Suppressor macrophage treated with lipopolysaccharide for 1 hour (primary cell): ENCODE results near the gene BICRA.
"Not testable (repeated sequence)": the region's sequence is repeated elsewhere in the genome, so short reads cannot be mapped to it uniquely, and the experiment has no call there.

ENCODE experiments used
- DNase-seq, 3 donors: peaks; one replicate each; pipeline ENCODE4 v3.0.0-alpha.2; 2020 to 2022

The BICRA gene

DNA sequence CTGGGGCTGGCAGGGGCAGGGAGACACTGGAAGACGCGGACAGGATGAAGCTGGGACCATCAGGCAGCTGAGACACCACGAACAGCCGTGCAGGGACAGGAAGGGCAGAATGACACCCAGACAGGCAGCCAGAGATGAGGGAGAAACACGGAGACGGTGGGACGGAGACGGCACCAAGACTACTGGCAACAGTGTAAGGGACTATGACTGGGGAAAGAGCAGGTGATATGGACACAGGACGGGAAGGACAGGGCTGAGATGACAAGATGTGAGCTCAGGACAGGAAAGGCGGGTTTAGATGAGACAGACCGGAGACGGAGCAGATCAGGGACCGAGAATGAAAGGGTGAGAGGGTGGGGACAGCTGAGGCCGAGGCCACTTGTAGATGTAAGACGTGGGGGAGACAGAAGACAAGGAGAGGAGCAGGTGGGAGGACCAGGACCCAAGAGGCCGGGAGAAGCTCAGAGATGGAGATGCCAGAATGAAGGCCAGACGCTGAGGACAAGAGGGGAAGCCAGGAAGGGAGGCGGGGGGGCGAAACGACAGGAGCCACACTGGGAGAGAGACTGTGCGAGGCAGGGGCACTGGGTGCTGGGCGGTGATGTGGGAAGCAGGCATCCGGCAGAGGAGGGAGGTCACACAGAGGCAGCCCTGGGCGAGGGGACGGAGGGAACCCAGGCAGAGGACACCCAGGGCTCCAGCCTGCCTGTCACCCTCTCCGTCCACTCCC, 86.8 kb downstream of the BICRA start:
- DNase-seq = no peak

DNA sequence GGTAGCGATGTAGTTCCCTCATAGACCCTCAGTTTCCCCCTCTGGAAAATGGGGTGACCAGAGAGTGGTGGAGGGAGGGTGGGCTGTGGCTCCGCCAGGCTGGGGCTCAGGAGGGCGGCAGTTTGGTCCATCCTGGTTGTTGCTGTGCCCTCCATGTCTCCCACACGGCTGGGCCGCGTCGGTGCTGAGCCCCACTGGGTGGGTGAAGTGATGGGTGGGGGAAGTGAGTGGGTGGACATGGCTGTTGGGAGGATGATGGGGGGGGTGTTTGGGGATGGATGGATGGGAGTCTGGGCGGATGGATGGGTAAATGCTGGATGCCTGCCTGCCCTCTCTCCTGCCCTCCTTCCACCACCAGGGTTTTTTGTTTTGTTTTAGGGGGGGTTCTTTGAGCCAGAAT, 87.7 kb downstream of the BICRA start:
- no peak for DNase-seq

DNA sequence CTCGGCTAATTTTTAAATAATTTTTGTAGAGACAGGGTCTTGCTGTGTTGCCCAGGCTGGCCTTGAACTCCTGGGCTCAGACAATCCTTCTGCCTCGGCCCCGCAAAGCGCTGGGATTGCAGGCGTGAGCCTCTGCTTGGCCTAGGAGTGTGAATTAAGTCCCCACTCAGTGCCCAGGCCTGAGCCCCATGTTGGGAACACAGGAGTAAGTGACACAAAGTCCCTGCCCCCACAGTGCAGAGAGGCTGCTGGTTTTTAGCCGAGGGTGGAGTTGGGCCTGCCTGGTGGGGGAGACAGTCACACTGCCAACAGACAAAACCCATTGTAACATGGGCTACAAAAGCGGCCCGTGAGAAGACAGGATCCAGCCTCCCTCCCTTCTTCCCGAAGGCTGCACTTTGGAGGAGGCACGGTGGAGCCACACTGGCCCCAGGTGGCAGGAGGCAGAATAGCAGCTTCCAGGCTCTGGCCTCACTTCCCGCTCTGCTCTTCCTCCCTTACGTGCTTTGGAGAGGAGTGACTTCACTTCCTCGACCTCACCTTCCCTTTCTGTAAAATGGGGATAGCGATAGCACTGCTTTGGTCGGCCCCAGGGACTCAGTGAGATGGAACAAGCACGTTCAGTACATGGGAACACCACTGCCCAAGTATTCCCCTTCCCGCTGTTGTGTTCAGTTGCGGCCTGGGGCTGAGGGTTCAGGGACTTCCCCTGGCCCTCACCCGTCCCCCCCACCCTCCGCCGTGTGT, 89.1 kb downstream of the BICRA start:
- peak; percentile 76 to 85 (median 85) for DNase-seq

DNA sequence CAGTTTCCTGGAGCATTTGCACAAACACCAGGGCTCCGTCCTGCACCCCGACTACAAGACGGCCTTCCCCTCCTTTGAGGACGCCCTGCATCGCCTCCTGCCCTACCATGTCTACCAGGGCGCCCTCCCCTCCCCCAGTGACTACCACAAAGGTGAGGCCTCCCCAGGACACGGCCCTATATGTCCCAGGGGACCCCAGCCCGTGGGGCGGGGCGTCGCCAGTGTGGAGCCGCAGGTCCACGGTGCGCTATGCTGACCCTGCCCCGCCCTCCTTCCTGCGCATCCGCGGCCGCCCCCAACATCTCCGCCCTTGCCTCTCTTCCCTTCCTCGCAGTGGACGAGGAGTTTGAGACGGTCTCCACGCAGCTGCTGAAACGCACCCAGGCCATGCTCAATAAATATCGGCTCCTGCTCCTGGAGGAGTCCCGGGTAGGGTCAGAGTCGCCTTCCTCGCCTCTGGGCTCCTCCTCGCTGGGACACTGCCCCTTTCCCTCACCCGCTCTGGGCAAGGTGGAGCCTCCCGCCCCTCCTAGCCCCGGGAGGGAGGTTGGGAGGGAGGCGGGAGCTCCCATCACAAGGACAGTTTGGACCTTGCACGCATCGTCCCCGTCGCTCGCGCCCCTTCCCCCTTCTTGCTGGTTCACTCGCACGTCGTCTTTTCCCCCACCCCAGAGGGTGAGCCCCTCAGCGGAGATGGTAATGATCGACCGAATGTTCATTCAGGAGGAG, 89.9 kb downstream of the BICRA start:
- DNase-seq = no peak

DNA sequence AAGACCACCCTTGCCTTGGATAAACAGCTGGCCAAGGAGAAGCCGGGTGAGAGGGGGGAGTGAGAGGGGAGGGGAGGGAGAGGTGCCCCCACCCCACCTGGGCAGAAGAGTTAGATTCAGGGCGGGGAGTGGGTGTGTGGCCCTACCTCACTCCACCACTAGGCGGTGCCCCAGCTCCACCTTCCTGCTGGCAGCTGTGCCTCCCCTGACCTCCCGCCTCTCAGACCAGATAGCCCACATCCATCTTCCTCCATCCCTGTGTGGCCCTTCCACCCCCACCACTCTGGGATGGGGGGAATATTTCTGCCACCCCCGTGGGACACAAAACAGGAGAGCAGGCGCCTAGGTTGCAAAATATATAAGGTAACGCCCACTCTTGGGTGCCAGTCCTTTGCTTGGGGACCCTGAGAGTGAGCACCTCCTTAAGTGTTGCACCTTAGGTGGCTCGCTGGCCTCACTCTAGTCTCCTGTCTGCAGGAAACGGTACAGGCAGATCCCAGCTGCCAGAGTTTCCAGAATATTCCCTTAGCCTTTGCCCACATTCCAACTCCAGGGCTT, 90.5 kb downstream of the BICRA start:
- DNase-seq = peak; percentile 58 to 76 (median 60)

DNA sequence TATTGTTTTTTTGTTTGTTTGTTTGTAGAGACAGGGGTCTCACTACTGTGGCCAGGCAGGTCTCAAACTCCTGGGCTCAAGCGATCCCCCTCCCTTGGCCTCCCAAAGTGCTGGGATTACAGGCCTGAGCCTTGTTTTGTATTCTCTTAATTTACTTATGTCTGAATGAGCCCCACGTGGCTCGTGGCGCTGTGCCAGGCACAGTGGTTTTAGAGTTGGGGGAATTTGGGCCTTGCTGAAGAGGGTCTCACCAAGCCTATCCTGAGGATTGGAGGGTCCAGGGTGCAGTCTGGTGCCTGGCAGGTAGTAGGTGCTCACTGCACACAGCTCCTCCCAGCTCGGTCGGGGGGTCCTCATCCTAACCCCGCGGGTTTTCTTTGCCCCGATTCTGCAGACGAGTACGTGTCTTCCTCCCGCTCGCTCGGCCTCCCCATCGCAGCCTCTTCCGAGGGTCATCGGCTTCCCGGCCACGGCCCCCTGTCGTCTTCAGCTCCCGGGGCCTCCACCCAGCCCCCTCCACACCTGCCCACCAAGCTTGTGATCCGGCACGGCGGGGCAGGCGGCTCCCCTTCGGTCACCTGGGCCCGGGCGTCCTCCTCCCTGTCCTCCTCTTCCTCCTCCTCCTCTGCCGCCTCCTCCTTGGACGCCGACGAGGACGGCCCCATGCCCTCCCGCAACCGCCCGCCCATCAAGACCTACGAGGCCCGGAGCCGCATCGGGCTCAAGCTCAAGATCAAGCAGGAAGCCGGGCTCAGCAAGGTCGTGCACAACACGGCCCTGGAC, 92.2 kb downstream of the BICRA start:
- no peak for DNase-seq

DNA sequence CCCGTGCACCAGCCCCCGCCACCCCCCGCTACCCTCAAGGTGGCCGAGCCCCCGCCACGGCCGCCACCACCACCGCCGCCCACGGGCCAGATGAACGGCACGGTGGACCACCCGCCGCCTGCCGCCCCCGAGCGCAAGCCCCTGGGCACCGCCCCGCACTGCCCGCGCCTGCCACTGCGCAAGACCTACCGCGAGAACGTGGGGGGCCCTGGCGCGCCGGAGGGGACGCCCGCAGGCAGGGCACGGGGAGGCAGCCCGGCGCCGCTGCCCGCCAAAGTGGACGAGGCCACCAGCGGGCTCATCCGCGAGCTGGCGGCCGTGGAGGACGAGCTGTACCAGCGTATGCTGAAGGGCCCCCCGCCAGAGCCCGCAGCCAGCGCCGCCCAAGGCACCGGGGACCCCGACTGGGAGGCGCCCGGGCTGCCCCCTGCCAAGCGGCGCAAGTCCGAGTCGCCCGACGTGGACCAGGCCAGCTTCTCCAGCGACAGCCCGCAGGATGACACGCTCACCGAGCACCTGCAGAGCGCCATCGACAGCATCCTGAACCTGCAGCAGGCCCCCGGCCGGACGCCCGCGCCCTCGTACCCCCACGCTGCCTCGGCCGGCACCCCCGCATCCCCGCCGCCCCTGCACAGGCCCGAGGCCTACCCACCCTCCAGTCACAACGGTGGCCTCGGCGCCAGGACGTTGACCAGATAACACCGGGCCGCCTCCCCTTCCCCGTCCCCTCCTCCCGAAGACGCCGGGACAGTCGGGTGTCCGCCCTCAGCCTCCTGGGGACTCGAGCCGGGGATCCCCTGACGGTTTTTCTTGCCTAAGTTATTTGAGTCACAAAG, 93.0 kb downstream of the BICRA start:
- DNase-seq = peak in 2 of 3 donors; percentile 16 to 33

DNA sequence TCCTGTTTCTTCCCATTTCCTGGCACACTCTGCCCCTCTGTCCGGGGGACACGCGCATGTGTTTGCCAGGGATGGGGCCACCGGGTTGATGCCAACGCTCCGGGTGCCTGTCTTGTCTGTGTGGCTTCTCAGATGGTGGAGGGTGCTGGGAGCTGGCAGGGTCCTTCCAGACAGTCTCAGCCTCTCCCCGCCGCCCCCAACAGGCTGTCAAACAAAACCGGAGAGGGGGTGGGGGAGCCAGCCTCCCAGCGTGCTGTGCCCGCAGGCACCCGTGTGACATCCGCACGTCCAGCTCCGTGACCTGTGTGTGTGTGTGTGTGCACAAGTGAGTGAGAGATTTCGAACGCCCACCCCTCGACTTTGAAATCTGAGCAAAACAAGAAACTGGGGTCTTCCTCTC, 93.7 kb downstream of the BICRA start:
- DNase-seq = no peak

DNA sequence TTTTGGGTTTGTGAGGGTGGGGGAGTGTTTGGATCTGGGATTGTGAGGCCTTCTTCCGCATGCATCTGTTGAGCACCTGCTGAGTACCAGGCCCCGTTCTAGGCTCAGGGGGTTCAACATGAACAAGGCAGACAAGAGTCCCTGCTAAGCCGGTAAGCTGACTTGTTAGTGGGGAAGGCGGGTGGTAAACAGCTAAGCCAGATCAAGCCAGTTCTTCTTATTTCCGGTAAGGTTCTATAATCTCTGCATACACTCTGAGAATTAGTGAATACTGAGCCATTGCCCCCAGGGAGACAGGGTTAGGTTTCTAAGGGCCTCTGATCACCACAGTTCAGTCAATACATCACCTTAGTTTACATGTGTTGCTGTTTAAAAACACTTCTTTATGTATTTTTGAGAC, 94.4 kb downstream of the BICRA start:
- DNase-seq = no peak

DNA sequence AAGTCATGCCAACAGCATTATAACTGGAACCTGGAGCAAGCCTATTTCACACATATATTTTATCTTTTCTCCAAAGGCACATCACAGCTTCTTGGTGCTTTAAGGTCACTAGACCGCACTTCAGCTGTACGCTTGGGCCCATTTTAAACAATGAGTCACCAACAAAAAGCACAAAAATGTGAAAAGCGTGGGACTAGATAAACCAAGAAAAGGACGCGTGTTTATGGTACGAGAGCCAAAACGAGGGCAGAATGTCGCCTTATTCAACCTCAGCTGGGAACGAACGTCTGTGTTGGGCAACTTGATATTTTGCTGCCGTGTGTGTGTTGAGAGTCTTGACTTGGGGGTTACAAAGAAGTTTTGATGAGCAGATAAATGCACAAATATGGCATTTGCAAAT, 95.1 kb downstream of the BICRA start:
- no peak for DNase-seq

DNA sequence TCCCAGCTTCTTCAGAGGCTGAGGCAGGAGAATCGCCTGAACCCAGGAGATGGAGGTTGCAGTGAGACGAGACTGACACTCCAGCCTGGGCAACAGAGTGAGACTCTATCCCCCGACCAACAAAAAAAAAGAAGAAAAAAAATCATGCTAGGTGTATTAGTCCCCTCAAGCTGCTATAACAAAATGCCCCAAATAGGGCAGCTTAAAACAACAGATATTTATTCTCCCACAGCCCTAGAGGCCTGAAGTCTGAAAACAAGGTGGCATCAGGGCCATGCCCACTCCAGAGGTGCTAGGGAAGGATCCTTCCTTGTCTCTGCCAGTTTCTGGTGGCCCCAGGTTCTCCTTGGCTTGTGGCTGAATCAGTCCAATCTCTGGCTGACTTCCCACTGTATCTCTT, 95.7 kb downstream of the BICRA start:
- no peak for DNase-seq

DNA sequence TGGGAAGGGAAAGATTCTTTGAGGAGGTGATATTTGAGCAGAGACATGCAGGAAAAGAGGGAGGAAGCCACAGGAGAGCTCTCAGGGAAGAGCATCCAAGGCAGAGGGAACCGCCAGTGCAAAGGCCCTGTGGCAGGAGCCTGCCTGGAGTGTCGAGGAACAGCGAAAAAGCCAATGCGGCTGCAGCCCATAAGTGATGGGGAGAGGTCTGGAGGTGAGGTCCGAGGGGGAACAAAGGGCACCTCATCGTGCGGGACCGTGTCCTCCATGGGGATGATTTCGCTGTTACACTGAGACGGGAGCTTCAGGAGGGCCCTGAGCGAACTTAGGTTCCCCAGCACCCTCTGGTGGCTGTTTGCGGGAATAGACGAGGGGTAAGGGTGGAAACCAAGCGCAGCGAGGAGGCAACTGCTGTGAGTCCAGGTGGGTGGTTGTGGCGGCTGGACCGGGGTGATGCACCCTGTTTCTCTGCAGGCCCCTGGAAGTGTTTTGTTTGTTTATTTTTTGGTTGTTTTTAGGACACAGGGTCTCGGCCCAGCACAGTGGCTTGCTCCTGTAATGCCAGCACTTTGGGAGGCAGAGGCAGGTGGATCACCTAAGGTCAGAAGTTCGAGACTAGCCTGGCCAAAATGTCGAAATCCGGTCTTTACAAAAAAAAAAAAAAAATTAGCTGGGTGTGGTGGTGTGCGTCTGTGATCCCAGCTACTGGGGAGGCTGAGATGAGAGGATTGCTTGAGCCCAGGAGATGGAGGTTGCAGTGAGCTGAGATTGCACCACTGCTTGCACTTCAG, 98.4 kb downstream of the BICRA start:
- peak; percentile 77 to 87 (median 86) for DNase-seq

DNA sequence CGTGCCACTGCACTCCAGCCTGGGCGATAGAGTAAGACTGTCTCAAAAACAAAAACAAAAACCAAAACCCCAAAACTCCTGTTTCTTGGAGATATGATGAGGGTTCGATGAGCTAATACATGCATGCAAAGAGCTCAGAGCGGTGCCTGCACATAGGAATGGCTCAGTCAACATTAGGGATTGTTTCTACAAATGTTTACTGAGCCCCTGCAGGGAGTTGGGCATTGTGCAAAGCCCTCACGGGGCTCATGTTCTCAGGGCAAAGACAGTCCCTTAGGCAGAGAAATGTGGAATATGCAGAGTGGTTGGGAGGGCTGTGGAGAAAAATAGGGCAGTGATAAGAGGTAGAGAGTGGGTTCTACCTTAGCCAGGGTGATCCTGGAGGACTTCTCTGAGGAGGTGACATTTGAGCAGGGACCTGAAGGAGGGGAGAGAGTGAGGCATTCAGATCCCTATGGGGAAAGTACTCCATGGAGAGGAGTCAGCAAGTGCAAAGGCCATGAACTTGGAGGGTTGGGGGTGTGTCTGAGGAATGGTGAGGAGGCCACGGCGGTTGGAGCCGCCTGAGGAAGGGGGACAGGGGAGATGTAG, 102.8 kb downstream of the BICRA start:
- no peak for DNase-seq

DNA sequence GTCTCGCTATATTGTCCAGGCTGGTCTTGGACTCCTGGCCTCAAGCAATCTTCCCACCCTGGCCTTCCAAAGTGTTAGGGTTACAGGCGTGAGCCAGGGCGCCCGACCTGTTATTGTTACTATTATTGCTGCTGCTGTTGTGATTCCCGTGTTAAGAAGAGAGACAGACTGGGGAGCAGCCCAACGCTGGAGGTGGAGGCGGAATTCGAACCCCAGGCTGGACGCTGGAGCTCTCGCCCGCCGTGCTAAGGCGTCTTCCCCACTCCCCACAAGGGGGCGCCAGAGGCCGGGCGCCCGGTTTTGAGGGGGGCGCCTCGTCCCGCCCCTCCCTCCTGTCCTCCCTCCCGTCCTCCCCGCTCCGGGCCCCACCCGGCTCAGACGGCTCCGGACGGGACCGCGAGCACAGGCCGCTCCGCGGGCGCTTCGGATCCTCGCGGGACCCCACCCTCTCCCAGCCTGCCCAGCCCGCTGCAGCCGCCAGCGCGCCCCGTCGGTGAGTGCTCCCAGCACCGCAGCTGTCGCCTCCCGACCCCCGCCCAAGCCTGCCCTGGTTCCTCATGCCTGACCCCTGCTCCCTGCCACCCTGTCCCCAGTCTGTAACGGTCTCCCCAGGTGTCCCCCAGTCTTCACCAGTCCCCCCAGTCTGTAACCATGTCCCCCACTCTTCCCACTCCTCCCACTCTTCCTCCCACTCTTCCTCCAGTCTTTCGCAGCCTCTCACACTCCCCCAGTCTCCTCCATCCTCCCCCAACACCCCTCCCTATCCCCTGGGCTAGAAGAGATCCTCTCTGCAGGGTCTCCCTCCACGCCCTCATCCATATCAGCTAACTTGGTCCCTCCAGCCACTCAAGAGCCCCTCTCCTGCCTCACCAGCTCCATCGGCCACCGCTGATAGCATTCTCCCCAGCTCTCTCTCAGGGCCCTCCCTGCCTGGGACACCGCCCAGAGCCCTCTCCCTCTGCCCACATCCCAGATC, 104.4 kb downstream of the BICRA start, which contains the start of gene EHD2:
EHD2 (plus strand) TSS at position 377 of the 976 bp plus-strand sequence. CDS start 3,191 bp downstream, outside the sequence.
- DNase-seq = peak; percentile 49 to 76 (median 59)

DNA sequence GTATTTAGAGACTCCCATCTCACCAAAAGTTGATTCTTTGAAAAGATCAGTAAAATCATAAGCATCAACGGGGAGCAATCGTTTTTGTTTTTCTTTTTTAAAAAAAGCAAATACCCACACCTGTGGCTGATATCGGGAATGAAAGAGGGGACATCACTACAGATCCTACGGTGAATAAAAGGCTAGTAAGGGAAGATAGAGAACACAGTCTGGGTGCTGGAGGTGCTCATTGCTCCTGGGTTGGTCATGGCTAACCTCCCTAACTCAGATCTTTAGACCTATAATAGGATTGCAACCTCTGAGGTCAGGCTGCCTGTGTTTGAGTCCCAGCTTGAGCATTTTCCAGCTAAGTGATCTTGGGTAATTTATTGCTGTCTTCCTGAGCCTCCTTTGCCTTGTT, 105.4 kb downstream of the BICRA start:
- no peak for DNase-seq

DNA sequence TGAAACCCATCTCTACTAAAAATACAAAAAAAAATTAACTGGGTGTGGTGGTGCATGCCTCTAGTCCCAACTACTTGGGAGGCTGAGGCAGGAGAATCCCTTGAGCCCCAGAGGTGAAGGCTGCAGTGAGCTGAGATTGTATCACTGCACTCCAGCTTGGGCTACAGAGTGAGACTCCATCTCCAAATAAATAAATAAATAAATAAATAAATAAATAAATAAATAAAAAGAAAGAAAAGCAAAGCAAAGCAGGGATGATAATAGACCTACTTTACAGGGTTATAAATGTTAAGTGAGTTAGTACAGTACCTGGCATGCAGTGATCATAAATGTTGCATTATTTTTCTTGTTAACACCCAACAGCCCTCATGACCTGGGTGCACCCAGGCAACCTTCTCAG, 105.9 kb downstream of the BICRA start:
- DNase-seq = not testable (repeated sequence)

DNA sequence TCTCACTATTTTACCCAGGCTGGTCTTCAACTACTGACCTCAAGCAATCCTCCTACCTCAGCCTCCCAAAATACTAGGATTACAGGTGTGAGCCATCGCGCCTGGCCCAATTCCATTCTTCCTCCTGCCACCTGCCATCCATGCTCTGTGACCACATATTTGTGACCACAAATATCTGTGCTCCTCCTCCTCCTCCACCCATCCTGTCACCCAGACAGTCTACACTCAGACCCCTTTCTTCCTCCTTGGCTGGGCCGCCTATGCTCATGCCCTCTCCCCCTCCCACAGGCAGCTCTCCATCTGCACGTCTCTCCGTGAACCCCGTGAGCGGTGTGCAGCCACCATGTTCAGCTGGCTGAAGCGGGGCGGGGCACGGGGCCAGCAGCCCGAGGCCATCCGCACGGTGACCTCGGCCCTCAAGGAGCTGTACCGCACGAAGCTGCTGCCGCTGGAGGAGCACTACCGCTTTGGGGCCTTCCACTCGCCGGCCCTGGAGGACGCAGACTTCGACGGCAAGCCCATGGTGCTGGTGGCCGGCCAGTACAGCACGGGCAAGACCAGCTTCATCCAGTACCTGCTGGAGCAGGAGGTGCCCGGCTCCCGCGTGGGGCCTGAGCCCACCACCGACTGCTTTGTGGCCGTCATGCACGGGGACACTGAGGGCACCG, 107.5 kb downstream of the BICRA start:
- DNase-seq = no peak

DNA sequence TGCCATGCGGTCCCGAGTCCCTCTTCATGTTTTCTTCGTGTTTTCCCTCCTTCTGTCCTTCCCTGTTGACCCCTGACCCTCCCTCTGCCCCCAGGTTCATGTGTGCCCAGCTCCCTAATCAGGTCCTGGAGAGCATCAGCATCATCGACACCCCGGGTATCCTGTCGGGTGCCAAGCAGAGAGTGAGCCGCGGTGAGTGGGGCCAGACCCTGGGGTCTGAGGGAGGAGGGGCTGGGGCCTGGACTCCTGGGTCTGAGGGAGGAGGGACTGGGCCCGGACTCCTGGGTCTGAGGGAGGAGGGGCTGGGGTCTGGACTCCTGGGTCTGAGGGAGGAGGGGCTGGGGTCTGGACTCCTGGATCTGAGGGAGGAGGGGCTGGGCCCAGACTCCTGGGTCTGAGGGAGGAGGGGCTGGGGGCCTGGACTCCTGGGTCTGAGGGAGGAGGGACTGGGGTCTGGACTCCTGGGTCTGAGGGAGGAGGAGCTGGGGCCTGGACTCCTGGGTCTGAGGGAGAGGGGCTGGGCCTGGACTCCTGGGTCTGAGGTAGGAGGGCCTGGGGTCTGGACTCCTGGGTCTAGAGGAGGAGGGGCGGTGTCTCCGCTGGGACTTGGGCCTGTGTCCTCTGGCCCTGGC, 109.6 kb downstream of the BICRA start:
- not testable (repeated sequence) for DNase-seq
